ENCODE results near the gene FOSL2.

GRCh38 chr2:28452534-28453081 lies 60.0 kb downstream of the FOSL2 start:
- TF ChIP-seq CTCF (conservative IDR thresholded peaks at IDR 0.05; ENCODE audit: low read depth in 2 of 2) = peak; percentile 92 to 98
- no peak for TF ChIP-seq POLR2AphosphoS5 (IDR thresholded peaks at IDR 0.05; ENCODE audit: low read depth)
